Stimulated activated CD4-positive, alpha-beta T cell treated with anti-CD3 and anti-CD28 coated beads, Interleukin-15, amount 100 ng/mL, for 1 hour (primary cell): Measurements from ENCODE around the gene ABCB10.
"Not testable (repeated sequence)": the region's sequence is repeated elsewhere in the genome, so short reads cannot be mapped to it uniquely, and the experiment has no call there.

Experiments
- DNase-seq, 2 donors: peaks; one replicate each; pipeline ENCODE4 v3.0.0-alpha.2; 2020; ENCODE audit warnings: low read depth in 1 of 2, low spot score in 1 of 2

The ABCB10 gene

GRCh38 chr1:229558460-229559335 is at the start of gene ABCB10:
Gene ABCB10 (minus strand): TSS chr1:229558707. CDS start chr1:229558652, 55 bp downstream.
- peak; percentile 74 to 82 for DNase-seq

GRCh38 chr1:229607370-229607769 is 48.9 kb upstream of the ABCB10 start:
- DNase-seq, result no peak

- no peak for DNase-seq
These were observed 45.0 kb upstream of the ABCB10 start for GRCh38 chr1:229603371-229604005.

- no peak for DNase-seq
These were observed 41.7 kb upstream of the ABCB10 start for GRCh38 chr1:229600229-229600628.

- DNase-seq, result no peak
These were observed 40.9 kb upstream of the ABCB10 start for GRCh38 chr1:229599218-229599954.

GRCh38 chr1:229597877-229598276 is 39.4 kb upstream of the ABCB10 start:
- DNase-seq, result no peak

- no peak for DNase-seq
These were observed 38.6 kb upstream of the ABCB10 start for GRCh38 chr1:229596925-229597699.

GRCh38 chr1:229595876-229596275 is 37.4 kb upstream of the ABCB10 start:
- DNase-seq, result not testable (repeated sequence)

GRCh38 chr1:229594227-229595008 is 35.9 kb upstream of the ABCB10 start:
- no peak for DNase-seq

- no peak for DNase-seq
These were observed 35.3 kb upstream of the ABCB10 start for GRCh38 chr1:229593800-229594199.

GRCh38 chr1:229590119-229590518 is 31.6 kb upstream of the ABCB10 start:
- DNase-seq, result no peak

- no peak for DNase-seq
These were observed 26.8 kb upstream of the ABCB10 start for GRCh38 chr1:229585338-229585737.

GRCh38 chr1:229582715-229583114 is 24.2 kb upstream of the ABCB10 start:
- no peak for DNase-seq

GRCh38 chr1:229582011-229582694 is 23.6 kb upstream of the ABCB10 start:
- DNase-seq, result no peak

- DNase-seq, result no peak
These were observed 23.0 kb upstream of the ABCB10 start for GRCh38 chr1:229581485-229581884.

- DNase-seq, result no peak
These were observed 20.7 kb upstream of the ABCB10 start for GRCh38 chr1:229579059-229579673.

- no peak for DNase-seq
These were observed 19.9 kb upstream of the ABCB10 start for GRCh38 chr1:229578168-229579058.
